Measurements from ENCODE around the gene COL15A1. TPM values are rescaled to one million over a fixed set of nuclear protein-coding genes. Genes with fewer than 3 reads are reported as not detected.
"Not testable (repeated sequence)": the region's sequence is repeated elsewhere in the genome, so short reads cannot be mapped to it uniquely, and the experiment has no call there.

The COL15A1 gene
- total RNA-seq, 1 donor from 2014 or later: 0.23 TPM

GRCh38 chr9:99073985-99074901 lies 130.5 kb downstream of the COL15A1 start:
- DNase-seq (ENCODE audit: low spot score): no peak
- ATAC-seq: no peak

DNA sequence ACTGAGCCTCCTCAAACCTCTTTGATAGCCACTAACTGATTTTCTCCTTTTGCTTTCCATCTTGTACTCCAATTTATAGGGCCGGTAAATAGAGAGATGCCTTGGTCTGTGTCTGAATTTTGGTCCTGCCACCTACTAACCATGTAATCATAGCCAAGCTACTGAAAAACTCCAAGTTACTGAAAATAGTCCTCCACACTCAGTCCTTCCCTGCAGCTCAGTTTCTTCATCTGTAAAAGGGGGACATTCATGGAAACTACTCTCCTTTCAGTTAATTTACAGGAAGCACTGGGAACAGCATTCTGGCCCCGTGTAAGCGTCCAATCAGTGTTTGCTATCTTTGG lies 131.2 kb downstream of the COL15A1 start:
- DNase-seq (ENCODE audit: low spot score) (no peak), ATAC-seq (no peak)

- DNase-seq (ENCODE audit: low spot score) (no peak), ATAC-seq (no peak)
Measured at GRCh38 chr9:99075246-99075912, 131.7 kb downstream of the COL15A1 start.

- ATAC-seq (no peak), DNase-seq (ENCODE audit: low spot score) (no peak)
Measured at GRCh38 chr9:99076030-99076429, 132.3 kb downstream of the COL15A1 start.

DNA sequence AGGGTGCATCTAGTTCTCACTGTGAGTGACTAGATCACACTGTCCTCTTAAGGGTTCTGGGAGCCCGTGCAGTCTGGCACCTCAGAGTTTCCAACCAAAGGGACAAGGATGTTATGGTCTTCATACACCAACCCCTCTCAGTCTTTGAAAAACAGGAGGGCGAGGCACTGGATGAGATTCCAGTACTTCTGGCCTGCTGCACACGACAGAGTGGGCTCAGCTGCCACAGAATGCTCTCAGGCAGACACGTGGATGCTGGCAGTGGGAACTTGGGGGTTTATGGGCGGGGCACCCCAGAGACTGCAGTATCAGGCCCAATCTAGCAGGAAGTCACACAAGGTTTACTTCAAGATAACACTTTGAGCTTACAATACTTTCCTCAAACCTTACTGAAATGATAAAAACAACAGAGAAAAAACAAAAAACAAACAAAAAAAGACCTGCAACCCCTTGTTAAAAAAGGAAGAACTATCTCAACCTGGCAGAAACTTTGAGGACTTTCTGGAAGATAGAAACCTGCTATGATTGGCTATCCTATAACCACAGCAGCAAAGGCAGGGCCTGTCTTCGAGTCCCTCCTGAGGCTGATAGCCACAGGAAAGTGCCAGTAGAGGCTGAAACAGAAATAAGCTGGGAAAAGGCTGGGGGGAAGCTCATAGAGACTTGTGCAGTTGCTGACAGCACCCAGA lies 132.9 kb downstream of the COL15A1 start:
- peak; percentile 23 for ATAC-seq
- DNase-seq (ENCODE audit: low spot score): no peak

DNA sequence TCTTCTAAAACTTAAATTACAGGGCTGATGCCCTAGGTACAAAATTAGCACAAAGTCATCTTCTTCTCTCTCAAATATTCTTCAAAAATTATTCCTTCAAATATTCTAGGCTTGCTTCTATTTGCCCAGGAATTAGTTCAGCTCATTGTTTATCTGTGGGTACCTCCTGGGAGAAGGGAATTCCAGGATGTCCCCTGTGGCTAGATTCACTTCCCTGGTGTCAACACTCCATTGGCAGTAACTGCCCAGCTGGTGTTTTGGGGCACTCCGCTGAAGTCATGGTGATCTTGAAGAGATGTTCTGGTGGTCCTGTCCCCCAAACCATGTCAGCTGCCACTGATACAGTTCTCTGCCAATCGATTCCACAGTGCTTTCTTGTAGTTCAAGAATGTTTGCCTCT lies 135.0 kb downstream of the COL15A1 start:
- DNase-seq (ENCODE audit: low spot score): no peak
- no peak for ATAC-seq

- ATAC-seq (no peak), DNase-seq (ENCODE audit: low spot score) (no peak)
Measured at GRCh38 chr9:99079542-99079941, 135.8 kb downstream of the COL15A1 start.

- ATAC-seq (no peak), DNase-seq (ENCODE audit: low spot score) (no peak)
Measured at GRCh38 chr9:99083051-99083450, 139.3 kb downstream of the COL15A1 start.

DNA sequence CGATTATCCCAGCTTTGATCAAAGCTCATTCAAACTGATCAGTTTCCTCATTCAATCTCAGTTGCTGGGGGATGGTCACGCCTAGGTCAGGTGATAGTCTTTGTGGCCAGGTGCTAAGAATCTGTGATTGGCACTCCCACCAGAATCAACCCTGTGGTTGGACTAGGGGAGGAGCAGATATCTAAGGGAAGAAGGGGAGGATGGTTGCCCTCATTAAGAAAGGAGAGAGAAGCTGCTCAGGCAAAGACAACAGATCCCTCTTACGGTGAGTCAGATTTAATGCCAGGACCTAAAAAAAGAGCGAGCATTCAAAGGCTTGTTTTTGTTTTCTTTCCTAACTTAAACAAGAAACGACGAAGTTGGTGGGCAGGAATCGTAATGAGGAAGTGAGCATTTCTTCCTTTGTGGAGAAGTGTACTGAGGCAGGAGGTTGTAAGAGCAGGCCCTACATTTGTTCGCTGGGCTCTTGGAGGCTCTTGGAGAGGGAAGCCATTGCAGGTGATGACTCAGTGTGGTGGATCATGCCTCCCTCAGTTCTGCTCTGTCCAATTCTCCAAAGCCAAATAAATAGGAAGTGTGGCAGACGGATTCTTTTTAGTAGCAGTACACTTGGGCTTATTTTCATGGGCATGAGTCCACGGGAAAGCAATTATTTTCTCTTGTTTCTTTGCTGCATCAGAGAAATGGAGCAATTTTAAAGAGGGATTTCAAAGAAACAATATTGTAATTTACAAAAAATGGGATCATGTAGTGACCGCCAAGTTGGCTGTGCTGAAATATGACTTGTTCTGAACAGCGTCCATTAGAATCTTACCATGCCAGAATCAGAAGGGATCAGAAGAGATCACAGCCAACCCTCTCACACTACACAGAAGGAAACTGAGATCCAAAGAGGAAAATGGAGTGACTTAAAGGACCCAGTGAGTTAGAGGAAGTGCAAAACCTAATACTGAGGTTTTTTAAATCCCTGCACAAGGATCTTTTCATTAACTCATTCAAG lies 142.5 kb downstream of the COL15A1 start:
- ATAC-seq: no peak
- no peak for DNase-seq (ENCODE audit: low spot score)

GRCh38 chr9:99087462-99087861 lies 143.8 kb downstream of the COL15A1 start:
- no peak for ATAC-seq
- no peak for DNase-seq (ENCODE audit: low spot score)

GRCh38 chr9:99090336-99091130 lies 146.8 kb downstream of the COL15A1 start:
- no peak for ATAC-seq
- DNase-seq (ENCODE audit: low spot score): no peak

DNA sequence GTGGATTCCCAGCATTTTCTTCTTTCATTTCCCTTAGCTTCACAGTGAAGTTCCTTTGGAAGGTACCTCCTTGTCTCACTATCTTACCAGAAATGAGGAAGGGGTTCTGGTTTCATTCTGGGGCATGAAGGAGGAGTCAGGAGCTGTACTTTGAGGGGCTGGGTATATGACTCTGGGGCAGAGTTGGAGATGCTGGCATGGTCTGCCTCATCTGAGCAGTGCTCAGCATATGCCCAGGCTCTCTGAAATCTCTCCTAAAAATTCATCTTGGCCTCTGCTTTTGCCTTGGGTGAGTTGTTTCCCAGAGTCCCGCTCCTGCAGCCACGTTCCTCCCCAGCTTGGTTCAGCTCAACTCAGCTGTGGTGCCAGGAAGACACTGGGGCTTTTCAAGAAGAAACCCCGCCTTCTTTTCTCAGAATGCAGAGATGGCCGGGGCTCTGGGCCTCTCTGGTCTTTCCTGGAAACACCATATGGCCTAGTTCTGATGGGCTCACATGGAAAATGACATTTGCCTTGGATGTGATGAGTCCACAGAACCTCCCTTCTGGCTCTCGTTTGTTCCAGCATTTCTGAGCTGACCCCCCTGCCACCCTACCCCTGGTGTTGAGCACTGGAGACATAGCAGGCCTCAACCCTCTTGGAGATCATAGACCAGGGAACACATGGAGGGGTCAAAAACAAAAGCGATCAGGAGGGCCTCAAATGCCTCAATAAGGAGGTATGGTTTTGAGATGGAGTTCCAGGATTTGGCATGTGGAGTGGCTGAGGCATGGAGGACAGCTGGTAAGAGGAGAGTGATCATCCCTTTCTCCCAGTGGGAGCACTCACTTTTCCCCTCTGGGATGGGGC lies 149.2 kb downstream of the COL15A1 start:
- no peak for ATAC-seq
- no peak for DNase-seq (ENCODE audit: low spot score)

GRCh38 chr9:99093492-99093791 lies 149.7 kb downstream of the COL15A1 start:
- ATAC-seq (no peak), DNase-seq (ENCODE audit: low spot score) (no peak)

DNA sequence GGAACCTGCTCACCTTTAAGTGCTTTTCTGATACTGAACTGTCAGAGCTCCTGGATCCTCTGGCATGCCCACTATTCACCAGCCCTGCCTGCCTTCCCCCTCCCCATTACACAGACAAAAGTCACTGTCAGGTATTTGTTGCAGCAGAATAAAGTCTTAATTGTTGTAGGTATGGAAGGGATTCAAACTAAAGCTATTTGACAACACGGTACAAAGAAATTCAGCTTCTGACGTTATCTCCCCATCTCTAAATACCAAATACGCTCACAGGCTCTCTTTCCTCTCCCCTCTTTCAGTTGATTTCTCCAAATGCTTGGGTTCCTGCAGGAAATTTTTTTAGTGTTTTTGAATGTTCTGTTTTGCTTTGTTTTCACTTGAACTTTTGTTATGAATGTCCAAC lies 151.9 kb downstream of the COL15A1 start:
- ATAC-seq (no peak), DNase-seq (ENCODE audit: low spot score) (no peak)

DNA sequence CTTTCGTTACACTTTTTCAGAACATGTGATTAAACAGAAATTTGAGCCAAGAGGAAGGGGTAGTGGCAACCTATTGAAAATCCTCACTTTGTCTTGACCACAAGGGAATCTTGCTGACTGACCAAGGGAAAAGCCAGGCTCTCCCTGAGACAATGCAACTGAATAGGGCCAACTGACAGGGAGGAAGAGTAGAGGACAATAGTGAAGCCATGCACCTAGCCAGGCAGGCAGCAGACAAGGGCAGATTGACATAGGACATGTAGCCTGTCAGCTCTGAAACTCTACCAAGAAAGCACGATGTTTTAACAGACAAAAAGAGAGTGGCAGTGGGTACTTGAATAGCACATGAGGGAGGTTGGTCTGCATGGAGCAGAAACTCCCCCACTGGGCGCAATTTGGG lies 152.7 kb downstream of the COL15A1 start:
- no peak for ATAC-seq
- no peak for DNase-seq (ENCODE audit: low spot score)

DNA sequence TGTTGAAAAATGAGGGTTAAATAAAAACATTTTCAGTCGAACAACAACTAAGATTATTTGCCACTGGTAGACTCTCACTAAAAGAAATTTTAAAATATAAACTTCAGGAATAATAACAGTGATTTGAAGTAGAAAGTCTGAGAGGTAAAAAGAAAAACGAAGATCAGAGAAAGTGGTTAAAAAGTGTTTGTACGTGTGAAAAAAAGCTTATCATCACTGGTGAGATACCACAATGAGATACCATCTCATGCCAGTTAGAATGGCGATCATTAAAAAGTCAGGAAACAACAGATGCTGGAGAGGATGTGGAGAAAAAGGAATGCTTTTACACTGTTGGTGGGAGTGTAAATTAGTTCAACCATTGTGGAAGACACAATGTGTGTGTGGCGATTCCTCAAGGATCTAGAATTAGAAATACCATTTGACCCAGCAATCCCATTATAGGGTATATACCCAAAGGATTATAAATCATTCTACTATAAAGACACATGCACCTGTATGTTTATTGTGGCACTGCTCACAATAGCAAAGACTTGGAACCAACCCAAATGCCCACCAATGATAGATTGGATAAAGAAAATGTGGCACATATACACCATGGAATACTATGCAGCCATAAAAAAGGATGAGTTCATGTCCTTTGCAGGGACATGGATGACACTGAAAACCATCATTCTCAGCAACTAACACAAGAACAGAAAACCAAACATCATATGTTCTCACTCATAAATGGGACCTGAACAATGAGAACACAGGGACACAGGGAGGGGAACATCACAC lies 156.3 kb downstream of the COL15A1 start:
- not testable (repeated sequence) for ATAC-seq; DNase-seq (ENCODE audit: low spot score)

- DNase-seq (ENCODE audit: low spot score): no peak
- no peak for ATAC-seq
Measured at GRCh38 chr9:99101271-99101670, 157.6 kb downstream of the COL15A1 start.

DNA sequence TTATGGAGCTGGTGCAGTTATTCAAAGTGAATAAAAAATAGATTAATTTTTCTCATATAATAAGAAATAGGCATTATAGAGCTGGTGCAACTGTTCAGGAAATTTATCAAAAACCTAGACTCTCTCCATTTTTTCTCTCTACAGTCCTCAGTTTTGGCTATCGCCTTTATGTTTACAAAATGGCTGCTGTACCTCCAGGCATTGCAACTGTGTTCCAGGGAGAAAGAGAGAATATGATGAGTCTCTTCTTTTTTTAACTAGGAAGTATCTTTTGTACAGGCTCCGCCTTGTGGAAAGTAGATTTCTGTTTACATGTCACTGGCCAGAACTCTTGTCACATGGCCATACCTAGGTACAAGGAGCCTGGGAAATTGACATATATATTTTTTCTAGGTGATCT lies 158.1 kb downstream of the COL15A1 start:
- DNase-seq (ENCODE audit: low spot score) (no peak), ATAC-seq (no peak)
